ENCODE measurements around the gene MIAT.

The MIAT gene

DNA sequence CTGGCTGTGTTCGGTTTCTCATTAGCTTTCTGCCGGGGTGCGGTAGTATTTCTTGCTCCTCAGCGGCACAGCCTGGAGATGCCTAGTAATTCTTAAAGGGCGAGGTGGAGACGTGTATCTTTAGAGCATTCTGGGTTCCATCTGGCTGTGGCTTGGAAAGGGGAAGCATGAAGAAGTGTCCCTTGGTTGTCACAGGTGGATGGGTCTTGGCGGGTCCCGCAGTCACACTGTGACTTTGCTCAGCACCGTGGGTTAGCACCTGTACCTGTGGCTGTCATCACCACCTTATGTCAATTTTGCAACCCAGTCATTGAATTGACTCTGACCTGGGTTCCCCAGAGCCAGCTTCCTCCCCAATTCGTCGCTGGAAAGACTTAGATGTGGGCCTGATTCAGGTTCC lies 57.6 kb downstream of the MIAT start:
- no peak for DNase-seq
- in situ Hi-C loops (cut with MboI; ENCODE audit: low pct_unique_long_range_greater_than_20kb, low sequenced_read_pairs): no loop called here

DNA sequence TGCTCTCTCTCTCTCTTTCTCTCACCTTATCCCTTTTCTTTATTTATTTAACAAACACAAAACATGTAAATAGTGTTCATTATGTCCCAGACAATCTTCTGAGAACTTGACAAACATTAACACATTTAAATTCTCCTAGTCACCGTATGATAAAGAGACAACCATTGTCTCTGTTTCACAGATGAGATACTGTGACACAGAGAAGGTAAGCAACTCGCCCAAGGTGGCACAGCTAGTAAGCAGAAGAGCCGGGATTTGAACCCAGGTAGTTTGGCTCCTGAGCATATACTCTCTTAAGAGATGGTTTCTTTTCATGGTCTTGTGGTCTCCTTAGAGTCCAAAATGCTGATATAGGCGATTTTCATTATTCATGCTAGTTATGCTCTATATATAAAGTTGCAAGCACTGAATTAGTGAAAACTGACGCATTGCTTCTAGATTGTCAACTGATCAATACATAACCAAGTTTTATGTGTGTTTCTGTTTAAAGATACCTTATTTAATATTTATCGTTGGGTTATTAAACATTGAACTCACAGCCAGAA lies 58.1 kb downstream of the MIAT start:
- no peak for DNase-seq
- in situ Hi-C loops (cut with MboI; ENCODE audit: low pct_unique_long_range_greater_than_20kb, low sequenced_read_pairs): no loop called here

DNA sequence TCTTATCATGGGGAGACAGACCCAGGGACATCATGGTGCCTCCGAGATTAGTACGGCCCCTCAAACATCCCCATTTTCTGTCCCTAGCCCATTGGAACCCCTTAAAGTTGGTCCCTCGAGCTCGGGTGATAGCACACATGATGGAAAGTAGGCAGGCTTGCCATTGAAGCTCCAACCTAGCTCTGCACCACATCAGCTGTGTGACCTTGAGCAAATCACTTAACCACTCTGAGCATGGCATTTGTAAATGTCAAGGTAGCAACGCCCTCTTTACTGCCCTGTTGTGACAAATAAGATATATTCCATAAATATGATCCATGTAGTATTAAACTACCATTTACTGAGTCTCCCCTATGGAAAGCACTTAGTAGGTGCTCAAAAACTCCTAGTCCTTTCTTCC lies 61.1 kb downstream of the MIAT start:
- DNase-seq: no peak
- in situ Hi-C loops (cut with MboI; ENCODE audit: low pct_unique_long_range_greater_than_20kb, low sequenced_read_pairs): no loop called here

- in situ Hi-C loops (cut with MboI; ENCODE audit: low pct_unique_long_range_greater_than_20kb, low sequenced_read_pairs): no loop called here
- DNase-seq: no peak
Measured at GRCh38 chr22:26718905-26719304, 61.5 kb downstream of the MIAT start.

GRCh38 chr22:26722159-26722558 lies 64.8 kb downstream of the MIAT start:
- in situ Hi-C loops (cut with MboI; ENCODE audit: low pct_unique_long_range_greater_than_20kb, low sequenced_read_pairs): no loop called here

GRCh38 chr22:26724414-26724813 lies 67.0 kb downstream of the MIAT start:
- DNase-seq: no peak
- in situ Hi-C loops (cut with MboI; ENCODE audit: low pct_unique_long_range_greater_than_20kb, low sequenced_read_pairs): no loop called here

More at GRCh38 chr22:26722159-26722558, 64.8 kb downstream of the MIAT start:
- DNase-seq: no peak

DNA sequence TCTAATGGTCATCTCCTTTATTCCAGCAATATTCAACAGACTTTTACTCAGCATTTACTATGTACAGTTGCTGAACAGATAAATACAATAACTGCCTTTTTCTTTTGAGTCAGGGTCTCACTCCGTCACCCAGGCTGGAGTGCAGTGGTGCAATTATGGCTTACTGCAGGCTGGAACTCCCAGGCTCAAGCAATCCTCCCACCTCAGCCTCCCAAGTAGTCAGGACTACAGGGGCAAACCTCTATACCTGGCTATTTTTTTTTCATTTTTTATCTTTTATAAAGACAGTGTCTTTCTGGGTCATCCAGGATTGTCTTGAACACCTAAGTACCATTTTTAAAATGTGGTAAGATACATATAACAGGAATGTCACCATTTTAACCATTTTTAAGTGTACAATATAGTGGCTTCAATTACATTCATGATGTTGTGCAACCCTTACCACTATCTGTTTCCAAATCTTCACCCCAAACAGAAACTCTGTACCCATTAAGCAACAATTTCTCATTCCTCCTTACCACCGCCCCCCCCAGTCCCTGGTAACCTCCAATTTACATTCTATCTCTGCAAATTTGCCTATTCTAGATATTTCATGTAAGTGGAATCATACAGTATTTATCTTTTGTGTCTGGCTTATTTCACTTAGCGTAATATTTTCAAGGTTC lies 67.8 kb downstream of the MIAT start:
- no peak for DNase-seq
- in situ Hi-C loops (cut with MboI; ENCODE audit: low pct_unique_long_range_greater_than_20kb, low sequenced_read_pairs): no loop called here

All from KBM-7 (cell line).